Esophagus squamous epithelium (tissue), 5 donors: ENCODE results near the gene PIEZO1. TPM values are rescaled to one million over a fixed set of nuclear protein-coding genes. Genes with fewer than 3 reads are reported as not detected.

ENCODE experiments used
- DNase-seq: peaks from one replicate; lab custom pipeline; 2025; lab: John Stamatoyannopoulos, UW
- H3K27ac ChIP-seq, 4 donors: fragments of 200-600 bp; sonication (generic); one replicate each; pipeline ENCODE4 v1.5.1; 2016 to 2019; ENCODE audit warnings: mild to moderate bottlenecking in 1 of 4
- H3K27me3 ChIP-seq, 4 donors: fragments of 200-600 bp; sonication (generic); 1 replicate in 3 of 4; 2 replicates in 1 of 4; pipeline versions ENCODE4 v1.5.1 to v1.6.0; 2017 to 2021; ENCODE audit warnings: antibody characterized with exemption in 1 of 4
- H3K36me3 ChIP-seq, 3 donors: fragments of 200-600 bp; sonication (generic); one replicate each; pipeline ENCODE4 v1.5.1; 2016 to 2019
- H3K4me1 ChIP-seq, 3 donors: fragments of 200-600 bp; sonication (generic); one replicate each; pipeline ENCODE4 v1.5.1; 2017 to 2019
- H3K4me3 ChIP-seq, 4 donors: fragments of 200-600 bp; sonication (generic); 1 replicate in 3 of 4; 2 replicates in 1 of 4; pipeline ENCODE4 v1.5.1; 2016 to 2019; ENCODE audit warnings: mild to moderate bottlenecking in 2 of 4, moderate library complexity in 1 of 4
- H3K9me3 ChIP-seq, 3 donors: fragments of 200-600 bp; sonication (generic); one replicate each; pipeline ENCODE4 v1.5.1; 2016 to 2019
- CTCF ChIP-seq, 6 experiments: fragments of 450-650 bp in 4 of 6; fragments of 200-600 bp in 2 of 6; sonication (generic) in 2 of 6; IDR thresholded peaks; one replicate each; pipeline ENCODE4 v1.5.1; 2016 to 2019; ENCODE audit warnings: antibody characterized with exemption in 6 of 6, mild to moderate bottlenecking in 4 of 6, moderate library complexity in 4 of 6
- POLR2A ChIP-seq, 4 donors: fragments of 450-650 bp; IDR thresholded peaks; one replicate each; pipeline ENCODE4 v1.6.1; 2017; ENCODE audit warnings: antibody characterized with exemption in 4 of 4, mild to moderate bottlenecking in 4 of 4, moderate library complexity in 3 of 4
- WGBS, 2 donors: methylation state at CpG; one replicate each; pipeline ENCODE4 v1.1.5; 2018; 5-methylcytosine and 5-hydroxymethylcytosine counted together
- intact Hi-C: fragments of 100-400 bp; cut with DNase I; formaldehyde crosslinking; loops from one replicate; pipeline ENCODE4 v1.15.0; 2022
- total RNA-seq, 4 donors: library from RNA; depleted of rRNA; stranded (reverse); fragments of >200 nt; gene quantifications; one replicate each; pipeline ENCODE4 v1.1.0, GENCODE V29; 2016
- donor health status: DM: yes; HTN: yes; CAD: no.

Gene PIEZO1
- total RNA-seq, 4 donors from 2014 or later, result 46.0 to 131 (median 103) TPM

DNA sequence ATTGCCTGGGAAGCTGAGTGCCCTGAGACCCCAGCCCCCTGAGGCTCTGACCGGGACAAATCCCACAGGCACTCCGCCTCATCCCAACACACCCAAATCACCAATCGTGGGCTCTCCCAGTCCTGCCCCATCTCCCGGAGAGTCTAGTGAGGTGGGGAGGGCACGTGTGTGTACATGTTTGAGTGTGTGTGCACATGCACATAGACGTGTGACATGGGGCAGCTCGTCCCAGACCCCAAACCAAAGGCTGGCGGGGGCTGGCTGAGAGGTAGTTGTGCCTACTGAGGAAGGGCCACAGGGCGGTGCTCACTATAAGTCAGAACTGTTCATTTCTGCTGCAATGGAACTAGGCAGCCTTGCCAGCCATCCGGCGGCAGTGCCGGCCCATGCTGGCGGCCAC is 107.3 kb downstream of the PIEZO1 start:
- WGBS, 2 donors, result 68 to 69% methylated on average over 2 to 3 of the region's 13 CpGs
- no peaks in the 10 kb centered on the region for H3K9me3 ChIP-seq
- intact Hi-C loops, result no loop called here
- H3K27me3 ChIP-seq, result peaks cover 0 to 57% (median 0%) of the 10 kb centered on the region in 4 donors
- no peak overlapping the region for H3K4me3 ChIP-seq
- peaks cover 0 to 5% (median 0%) of the 10 kb centered on the region in 3 donors for H3K36me3 ChIP-seq
- TF ChIP-seq POLR2A (IDR thresholded peaks at IDR 0.05) (no peak), CTCF (IDR thresholded peaks at IDR 0.05) (no peak)
- DNase-seq, result no peak
- H3K4me1 ChIP-seq, result peaks cover 0 to 18% (median 3%) of the 10 kb centered on the region in 3 donors
- H3K27ac ChIP-seq, result no peak overlapping the region

- no peak for DNase-seq
- WGBS, 2 donors, result 59 to 61% methylated on average over 4 to 6 of the region's 22 CpGs
- Histone ChIP-seq H3K27me3 (peaks cover 0 to 48% (median 0%) of the 10 kb centered on the region in 4 donors), H3K9me3 (no peaks in the 10 kb centered on the region), H3K36me3 (peaks cover 0 to 5% (median 0%) of the 10 kb centered on the region in 3 donors), H3K27ac (no peak overlapping the region), H3K4me3 (no peak overlapping the region), H3K4me1 (peaks cover 0 to 12% (median 3%) of the 10 kb centered on the region in 3 donors)
- intact Hi-C loops, result no loop called here
- TF ChIP-seq POLR2A (IDR thresholded peaks at IDR 0.05) (no peak), CTCF (IDR thresholded peaks at IDR 0.05) (no peak)
Observed at GRCh38 chr16:88676502-88677242, 108.3 kb downstream of the PIEZO1 start.

DNA sequence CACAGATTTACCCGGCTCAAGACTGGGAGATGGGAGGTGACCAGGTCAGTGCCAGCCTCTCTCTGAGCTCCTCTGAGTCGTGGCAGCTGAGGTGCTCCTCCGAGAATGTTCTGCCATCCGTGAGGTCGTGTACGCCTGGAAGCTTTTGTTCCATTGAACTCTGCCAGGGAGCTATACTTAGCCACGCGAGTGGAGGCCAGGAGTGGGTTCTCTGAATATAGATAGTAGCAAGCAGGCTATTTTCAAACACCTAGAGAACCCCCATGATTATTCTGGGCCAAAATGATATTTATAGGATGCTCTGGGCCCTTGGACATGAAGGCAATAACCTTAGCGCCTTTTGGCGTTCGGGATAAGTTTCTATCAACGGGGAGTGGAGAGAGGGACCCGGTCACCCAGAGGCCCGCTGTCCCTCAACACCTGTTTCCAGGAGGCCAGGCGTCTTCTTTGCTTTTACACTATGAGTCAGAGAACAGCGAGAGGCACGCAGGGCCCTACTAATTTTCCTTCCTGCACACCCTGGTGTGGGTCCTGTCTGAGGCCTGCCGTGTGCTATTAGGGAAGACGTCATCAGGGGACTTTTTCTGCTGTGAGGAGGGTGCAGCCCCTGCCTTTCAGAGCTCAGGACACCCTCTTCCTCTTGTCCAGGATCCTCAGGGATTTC is 111.2 kb downstream of the PIEZO1 start:
- Histone ChIP-seq H3K36me3 (peaks cover 0 to 5% (median 0%) of the 10 kb centered on the region in 3 donors), H3K27ac (no peak overlapping the region), H3K9me3 (no peaks in the 10 kb centered on the region), H3K27me3 (peaks cover 0 to 22% (median 0%) of the 10 kb centered on the region in 4 donors), H3K4me3 (no peak overlapping the region), H3K4me1 (peaks cover 0 to 4% (median 0%) of the 10 kb centered on the region in 3 donors)
- DNase-seq, result no peak
- WGBS, 2 donors, result 91 to 92% methylated on average over 8 to 15 of the region's 19 CpGs
- intact Hi-C loops, result no loop called here
- TF ChIP-seq CTCF (IDR thresholded peaks at IDR 0.05) (no peak), POLR2A (IDR thresholded peaks at IDR 0.05) (no peak)

GRCh38 chr16:88672776-88673175 is 112.2 kb downstream of the PIEZO1 start:
- peaks cover 0 to 5% (median 0%) of the 10 kb centered on the region in 3 donors for H3K36me3 ChIP-seq
- no peaks in the 10 kb centered on the region for H3K9me3 ChIP-seq
- no peak for DNase-seq
- intact Hi-C loops, result no loop called here
- H3K4me1 ChIP-seq, result no peaks in the 10 kb centered on the region
- no peak overlapping the region for H3K4me3 ChIP-seq
- TF ChIP-seq POLR2A (IDR thresholded peaks at IDR 0.05) (no peak), CTCF (IDR thresholded peaks at IDR 0.05) (peak in 1 of 6 experiments; percentile 26)
- H3K27me3 ChIP-seq, result peaks cover 0 to 12% (median 0%) of the 10 kb centered on the region in 4 donors
- H3K27ac ChIP-seq, result no peak overlapping the region
- WGBS, 2 donors, result 66 to 70% methylated on average over 9 to 11 of the region's 11 CpGs

DNA sequence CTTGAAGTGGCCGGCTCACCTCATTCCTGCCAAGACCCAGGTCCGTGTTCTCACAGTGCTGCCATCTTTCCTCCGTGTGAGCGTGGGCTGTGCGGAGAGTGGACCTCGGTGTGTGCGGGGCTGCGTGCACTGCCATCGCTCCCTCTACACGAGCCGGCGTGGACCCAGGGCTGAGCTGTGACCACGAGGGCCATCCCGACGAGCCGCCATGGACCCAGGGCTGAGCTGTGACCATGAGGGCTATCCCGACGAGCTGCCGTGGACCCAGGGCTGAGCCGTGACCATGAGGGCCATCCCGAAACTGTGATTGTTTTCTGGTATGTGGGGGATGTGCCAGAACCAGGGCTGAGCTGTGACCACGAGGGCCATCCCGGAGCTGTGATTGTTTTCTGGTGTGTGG is 113.2 kb downstream of the PIEZO1 start:
- Histone ChIP-seq H3K9me3 (no peaks in the 10 kb centered on the region), H3K27ac (no peak overlapping the region), H3K4me3 (no peak overlapping the region), H3K4me1 (no peaks in the 10 kb centered on the region), H3K36me3 (peaks cover 0 to 5% (median 0%) of the 10 kb centered on the region in 3 donors), H3K27me3 (peaks cover 0 to 2% (median 0%) of the 10 kb centered on the region in 4 donors)
- 86 to 90% methylated on average over 8 of the region's 23 CpGs for WGBS, 2 donors
- TF ChIP-seq CTCF (IDR thresholded peaks at IDR 0.05) (no peak), POLR2A (IDR thresholded peaks at IDR 0.05) (no peak)
- intact Hi-C loops, result no loop called here
- DNase-seq, result no peak
